HCT116 (cell line): ENCODE data around the gene SPIRE2. TPM values are rescaled to one million over a fixed set of nuclear protein-coding genes. Genes with fewer than 3 reads are reported as not detected.

Source experiments
- ATAC-seq: fragments of 200-7000 bp; cut with Tn5 transposase; 2 replicates; pipeline ENCODE4 v1.9.1; 2020; ENCODE audit warnings: mild to moderate bottlenecking, moderate library complexity
- BruUV-seq: library from RNA; stranded (reverse); fragments of 400-500 nt; replicated peaks from 2 replicates; lab custom pipeline; 2021; lab: Mats Ljungman, UMichigan
- CTCF ChIA-PET: fragments of 300-600 bp; sonication (Branson Sonifier 250); formaldehyde crosslinking; loops from one replicate; lab custom pipeline; 2021; ENCODE audit warnings: antibody characterized with exemption; lab: Charles Lee
- POLR2A ChIA-PET: fragments of 300-600, 350-600 bp; sonication (Branson Sonifier 250); formaldehyde crosslinking; loops from one replicate; lab custom pipeline; 2021; ENCODE audit warnings: antibody characterized with exemption; lab: Charles Lee
- RAD21 ChIA-PET, 2 experiments: fragments of 300-600 bp; sonication (Branson Sonifier 250); formaldehyde crosslinking; loops; one replicate each; lab custom pipeline; 2023; ENCODE audit warnings: low total read pairs in 2 of 2; ENCODE audit not compliant: uncharacterized antibody in 2 of 2, unreplicated experiment in 2 of 2, low non-redundant PET in 1 of 2; lab: Charles Lee
- DNase-seq: peaks from one replicate; pipeline ENCODE4 v3.0.0-alpha.2; 2010; ENCODE audit warnings: low read depth, low spot score
- H2AFZ ChIP-seq: fragments of 200-600 bp; shearing (Covaris generic), sonication (generic); 2 replicates; pipeline ENCODE4 v1.6.1; 2017; ENCODE audit warnings: low read depth, mixed run types, mixed read lengths, antibody characterized with exemption, low read length; ENCODE audit not compliant: poor library complexity, severe bottlenecking
- H3K27ac ChIP-seq: 2 replicates; pipeline ENCODE4 v1.5.1; 2012; ENCODE audit warnings: low read depth, low read length
- H3K27me3 ChIP-seq: fragments of 200-600 bp; sonication (generic); 2 replicates; pipeline ENCODE4 v1.6.1; 2016; ENCODE audit warnings: mixed run types, low read length, mixed read lengths; ENCODE audit not compliant: insufficient read depth
- H3K36me3 ChIP-seq, 2 experiments: fragments of 200-500 bp in 1 of 2; fragments of 200-600 bp in 1 of 2; sonication (Bioruptor generic) in 1 of 2; sonication (generic) in 1 of 2; 2 replicates each; pipeline versions ENCODE4 v1.5.1 to v1.6.1; 2014 to 2016; ENCODE audit warnings: low read length in 2 of 2, inconsistent platforms in 1 of 2, mixed read lengths in 1 of 2, mixed run types in 1 of 2; ENCODE audit not compliant: insufficient read depth in 2 of 2, control insufficient read depth in 1 of 2
- H3K4me1 ChIP-seq, 2 experiments: fragments of 200-600 bp in 1 of 2; sonication (generic) in 1 of 2; 2 replicates each; pipeline versions ENCODE4 v1.5.1 to v1.6.1; 2012 to 2017; ENCODE audit warnings: low read length in 2 of 2, inconsistent platforms in 1 of 2, mild to moderate bottlenecking in 1 of 2, mixed read lengths in 1 of 2, mixed run types in 1 of 2, moderate library complexity in 1 of 2; ENCODE audit not compliant: insufficient read depth in 2 of 2, control insufficient read depth in 1 of 2
- H3K4me2 ChIP-seq: fragments of 200-600 bp; sonication (generic); 2 replicates; pipeline ENCODE4 v1.6.1; 2017; ENCODE audit warnings: mixed run types, low read length, mixed read lengths
- H3K4me3 ChIP-seq, 2 experiments: fragments of 200-600 bp in 1 of 2; sonication (generic) in 1 of 2; replicated peaks in 1 of 2; 2 replicates each; pipeline ENCODE4 v1.5.1; 2011 to 2016; ENCODE audit warnings: low read length in 2 of 2, control low read depth in 1 of 2, low read depth in 1 of 2, mild to moderate bottlenecking in 1 of 2, mixed read lengths in 1 of 2, mixed run types in 1 of 2
- H3K79me2 ChIP-seq: fragments of 200-600 bp; sonication (generic); 2 replicates; pipeline ENCODE4 v1.6.1; 2017; ENCODE audit warnings: mild to moderate bottlenecking, mixed run types, low read length, moderate library complexity, mixed read lengths; ENCODE audit not compliant: insufficient read depth
- H3K9ac ChIP-seq: fragments of 200-600 bp; sonication (generic); 2 replicates; pipeline ENCODE4 v1.6.1; 2016; ENCODE audit warnings: low read length, mixed read lengths
- H3K9me2 ChIP-seq: fragments of 200-600 bp; sonication (generic), shearing (Covaris generic); 2 replicates; pipeline ENCODE4 v1.6.1; 2017; ENCODE audit warnings: mixed run types, mild to moderate bottlenecking, moderate library complexity; ENCODE audit not compliant: insufficient read depth
- H3K9me3 ChIP-seq, 2 experiments: fragments of 200-500 bp in 1 of 2; fragments of 200-600 bp in 1 of 2; sonication (Bioruptor generic) in 1 of 2; sonication (generic) in 1 of 2; 2 replicates each; pipeline ENCODE4 v1.6.1; 2014 to 2017; ENCODE audit warnings: low read length in 2 of 2, mixed read lengths in 2 of 2, inconsistent platforms in 1 of 2, low read depth in 1 of 2, mild to moderate bottlenecking in 1 of 2, mixed run types in 1 of 2, moderate library complexity in 1 of 2; ENCODE audit not compliant: control insufficient read depth in 1 of 2, insufficient read depth in 1 of 2
- H4K20me1 ChIP-seq: fragments of 200-600 bp; sonication (generic), shearing (Covaris generic); 2 replicates; pipeline ENCODE4 v1.6.1; 2017; ENCODE audit warnings: mixed run types, mild to moderate bottlenecking, moderate library complexity; ENCODE audit not compliant: insufficient read depth
- CBX3 ChIP-seq: IDR thresholded peaks from 2 replicates; pipeline ENCODE4 v1.6.1; 2012; ENCODE audit warnings: low read depth
- CEBPB ChIP-seq: IDR thresholded peaks from 2 replicates; pipeline ENCODE4 v1.6.1; 2012; ENCODE audit warnings: low read depth
- ELF1 ChIP-seq: IDR thresholded peaks from 2 replicates; pipeline ENCODE4 v1.6.1; 2012; ENCODE audit warnings: low read depth, borderline replicate concordance
- EZH2phosphoT487 ChIP-seq: fragments of 200-600 bp; IDR thresholded peaks from 2 replicates; pipeline ENCODE4 v1.6.1; 2018; ENCODE audit warnings: antibody characterized with exemption, borderline replicate concordance
- FOSL1 ChIP-seq: IDR thresholded peaks from 2 replicates; pipeline ENCODE4 v1.6.1; 2012; ENCODE audit warnings: low read depth
- MAX ChIP-seq: IDR thresholded peaks from 2 replicates; pipeline ENCODE4 v1.6.1; 2012
- RAD21 ChIP-seq: IDR thresholded peaks from 2 replicates; pipeline ENCODE4 v1.6.1; 2012; ENCODE audit warnings: low read depth, mild to moderate bottlenecking
- SIN3A ChIP-seq: IDR thresholded peaks from 2 replicates; pipeline ENCODE4 v1.6.1; 2012; ENCODE audit warnings: low read depth
- YY1 ChIP-seq: IDR thresholded peaks from 2 replicates; pipeline ENCODE4 v1.6.1; 2011; ENCODE audit warnings: low read length, low read depth, moderate library complexity, mild to moderate bottlenecking; ENCODE audit not compliant: insufficient replicate concordance; ENCODE audit errors: extremely low read depth
- ZFX ChIP-seq: fragments of 450-650 bp; IDR thresholded peaks from 2 replicates; pipeline ENCODE4 v1.6.1; 2017
- ZNF274 ChIP-seq: fragments of 200-500 bp; sonication (Bioruptor generic); IDR thresholded peaks from 2 replicates; pipeline ENCODE4 v1.6.1; 2014; ENCODE audit warnings: mild to moderate bottlenecking, low read depth, low read length, inconsistent platforms
- intact Hi-C: fragments of 100-400 bp; cut with micrococcal nuclease; formaldehyde crosslinking; loops from 2 replicates; pipeline ENCODE4 v1.10.0; 2022
- total RNA-seq: library from RNA; stranded (reverse); gene quantifications from one replicate; pipeline ENCODE4 v1.2.1, GENCODE V29; 2021; ENCODE audit not compliant: unreplicated experiment

Gene SPIRE2
- total RNA-seq, 1 experiment from 2014 or later, result 21.2 TPM

GRCh38 chr16:89845417-89845816 is 17.1 kb downstream of the SPIRE2 start:
- Histone ChIP-seq H3K9ac (no peak overlapping the region), H3K27ac (no peak overlapping the region), H3K27me3 (no peaks in the 10 kb centered on the region), H3K9me2 (no peaks in the 10 kb centered on the region), H4K20me1 (no peaks in the 10 kb centered on the region), H2AFZ (no peak overlapping the region), H3K79me2 (no peaks in the 10 kb centered on the region), H3K36me3 (no peaks in the 10 kb centered on the region), H3K4me3 (no peak overlapping the region), H3K4me1 (peaks cover 0 to 3% of the 10 kb centered on the region in 2 experiments; a peak in 1 of 4 replicates), H3K4me2 (no peak overlapping the region), H3K9me3 (no peaks in the 10 kb centered on the region)
- ChIA-PET POLR2A (no interaction called here), RAD21 (no interaction called here), CTCF (no interaction called here)
- ATAC-seq (no peak), DNase-seq (no peak)
- BruUV-seq, result no TSS peak
- intact Hi-C loops, result no loop called here
- TF ChIP-seq SIN3A (no peak), RAD21 (no peak), MAX (no peak), CBX3 (no peak), FOSL1 (no peak)

DNA sequence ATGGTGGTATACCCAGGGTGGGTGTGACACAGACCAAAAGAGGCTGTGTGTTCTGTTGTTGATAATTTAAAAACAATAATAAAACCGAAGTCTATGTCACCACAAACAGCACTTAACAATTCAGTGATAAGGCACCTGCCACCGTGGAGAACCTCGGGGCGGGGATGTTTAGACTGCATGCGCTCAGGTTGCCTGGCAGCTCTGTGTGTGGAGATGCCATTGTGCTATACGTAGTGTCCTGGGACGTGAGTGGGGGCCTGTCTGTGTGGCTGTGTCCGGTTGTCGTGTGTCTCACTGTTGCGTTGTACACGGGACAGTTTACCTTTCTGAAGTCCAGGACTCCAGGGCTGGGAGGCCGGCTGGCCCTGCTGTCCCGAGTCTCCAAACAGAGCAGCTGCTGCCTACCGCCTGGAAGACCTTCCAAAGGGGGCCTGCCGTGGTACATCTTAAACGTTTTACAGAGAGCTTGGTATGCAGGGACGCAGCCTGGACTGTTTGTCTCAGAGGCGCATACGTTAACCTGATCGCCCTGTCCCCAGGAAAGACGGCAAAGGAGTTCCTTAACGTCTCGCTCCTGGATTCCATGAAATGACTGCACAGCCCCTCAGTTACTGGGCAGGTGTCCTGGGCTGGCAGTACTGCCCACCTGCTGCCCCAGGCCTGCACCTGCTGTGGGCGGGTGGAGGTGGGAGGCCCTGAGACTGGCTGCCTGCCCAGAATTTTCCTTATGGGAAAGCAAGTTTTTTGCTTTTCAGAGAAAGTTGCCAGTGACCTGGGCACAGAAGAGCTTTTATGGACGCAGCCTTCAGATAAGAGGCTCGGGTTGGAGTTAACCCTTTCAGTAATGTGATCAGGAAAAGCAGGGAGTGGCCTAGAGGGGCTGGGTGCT is 19.0 kb downstream of the SPIRE2 start:
- Histone ChIP-seq H3K27ac (no peak overlapping the region), H3K4me3 (no peak overlapping the region), H2AFZ (no peak overlapping the region), H3K9me2 (no peaks in the 10 kb centered on the region), H3K9me3 (no peaks in the 10 kb centered on the region), H3K9ac (no peak overlapping the region), H4K20me1 (no peaks in the 10 kb centered on the region), H3K4me1 (peaks cover 0 to 3% of the 10 kb centered on the region in 2 experiments; a peak in 1 of 4 replicates), H3K4me2 (no peak overlapping the region), H3K27me3 (no peaks in the 10 kb centered on the region), H3K36me3 (no peaks in the 10 kb centered on the region), H3K79me2 (no peaks in the 10 kb centered on the region)
- intact Hi-C loops, result no loop called here
- RAD21 ChIA-PET, result no interaction called here
- DNase-seq, result no peak
- CTCF ChIA-PET, result no interaction called here
- TF ChIP-seq ZNF274 (no peak), EZH2phosphoT487 (no peak), ZFX (no peak), CEBPB (no peak), YY1 (no peak), ELF1 (no peak)
- POLR2A ChIA-PET, result no interaction called here
- BruUV-seq, result no TSS peak
- ATAC-seq, result no peak
